ENCODE measurements around the gene CPNE4.

DNA sequence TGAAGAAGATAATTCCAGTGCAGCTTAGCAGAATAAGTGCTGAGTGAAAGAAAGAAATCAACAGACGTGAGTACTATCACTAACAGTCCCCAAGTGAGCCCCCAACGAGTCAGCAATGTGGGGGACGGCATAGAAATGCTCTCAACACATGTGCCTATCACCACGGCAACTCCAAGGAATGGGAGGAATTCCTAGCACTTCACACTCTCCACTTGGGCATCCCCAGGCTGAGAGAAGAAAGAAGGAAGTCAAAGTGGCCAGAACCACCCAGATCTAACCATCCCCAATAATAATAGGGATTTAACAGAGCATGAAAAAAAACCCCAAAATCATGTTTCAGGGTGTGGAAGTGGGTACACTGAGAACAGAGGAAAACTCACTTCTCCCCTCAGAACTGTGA is 29.3 kb upstream of the CPNE4 start:
- no peak for TF ChIP-seq POLR2AphosphoS5 (IDR thresholded peaks at IDR 0.05)
- no peak for TF ChIP-seq EP300 (IDR thresholded peaks at IDR 0.05)

Data from stomach (tissue), 4 donors.